Omental fat pad (tissue), 4 donors: ENCODE measurements around the gene KMT2E. TPM values are rescaled to one million over a fixed set of nuclear protein-coding genes. Genes with fewer than 3 reads are reported as not detected.

Source experiments
- ATAC-seq: fragments of 150-250 bp; one replicate; pipeline ENCODE4 v1.9.1; 2016; ENCODE audit warnings: mild to moderate bottlenecking, moderate library complexity; ENCODE audit not compliant: low FRiP score
- DNase-seq: peaks from one replicate; pipeline ENCODE4 v3.0.0-alpha.2; 2019; ENCODE audit warnings: low spot score
- total RNA-seq, 4 donors: library from RNA; depleted of rRNA; stranded (reverse); fragments of >200 nt; gene quantifications; one replicate each; pipeline ENCODE4 v1.1.0, GENCODE V29; 2016
- TF ChIP-seq, protein P1 (sequence below), 3 donors: fragments of 450-650 bp; IDR thresholded peaks; one replicate each; pipeline ENCODE4 v1.5.1; 2016 to 2017; ENCODE audit warnings: antibody characterized with exemption in 3 of 3, mild to moderate bottlenecking in 3 of 3, moderate library complexity in 2 of 3

The KMT2E gene
- total RNA-seq, 4 donors from 2014 or later: 75.3 to 124 (median 101) TPM

DNA sequence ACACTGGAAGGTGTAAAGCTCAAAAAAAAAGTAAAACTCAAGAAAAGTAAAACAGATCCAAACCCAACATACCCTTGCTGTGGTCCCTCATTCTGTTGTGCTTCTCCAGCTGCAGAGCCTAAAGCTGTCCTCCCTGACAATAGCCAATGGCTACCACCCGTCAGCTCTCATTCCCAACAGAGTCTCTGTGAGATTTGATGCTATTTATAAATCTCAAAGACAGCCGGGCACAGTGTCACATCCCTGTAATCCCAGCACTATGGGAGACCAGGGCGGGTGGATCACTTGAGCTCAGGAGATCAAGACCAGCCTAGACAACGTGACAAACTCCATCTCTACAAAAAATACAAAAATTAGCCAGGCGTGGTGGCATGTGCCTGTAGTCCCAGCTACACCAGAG, 116.0 kb downstream of the KMT2E start:
- DNase-seq (no peak), ATAC-seq (no peak)
- TF ChIP-seq, protein P1, sequence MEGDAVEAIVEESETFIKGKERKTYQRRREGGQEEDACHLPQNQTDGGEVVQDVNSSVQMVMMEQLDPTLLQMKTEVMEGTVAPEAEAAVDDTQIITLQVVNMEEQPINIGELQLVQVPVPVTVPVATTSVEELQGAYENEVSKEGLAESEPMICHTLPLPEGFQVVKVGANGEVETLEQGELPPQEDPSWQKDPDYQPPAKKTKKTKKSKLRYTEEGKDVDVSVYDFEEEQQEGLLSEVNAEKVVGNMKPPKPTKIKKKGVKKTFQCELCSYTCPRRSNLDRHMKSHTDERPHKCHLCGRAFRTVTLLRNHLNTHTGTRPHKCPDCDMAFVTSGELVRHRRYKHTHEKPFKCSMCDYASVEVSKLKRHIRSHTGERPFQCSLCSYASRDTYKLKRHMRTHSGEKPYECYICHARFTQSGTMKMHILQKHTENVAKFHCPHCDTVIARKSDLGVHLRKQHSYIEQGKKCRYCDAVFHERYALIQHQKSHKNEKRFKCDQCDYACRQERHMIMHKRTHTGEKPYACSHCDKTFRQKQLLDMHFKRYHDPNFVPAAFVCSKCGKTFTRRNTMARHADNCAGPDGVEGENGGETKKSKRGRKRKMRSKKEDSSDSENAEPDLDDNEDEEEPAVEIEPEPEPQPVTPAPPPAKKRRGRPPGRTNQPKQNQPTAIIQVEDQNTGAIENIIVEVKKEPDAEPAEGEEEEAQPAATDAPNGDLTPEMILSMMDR (IDR thresholded peaks at IDR 0.05): no peak

DNA sequence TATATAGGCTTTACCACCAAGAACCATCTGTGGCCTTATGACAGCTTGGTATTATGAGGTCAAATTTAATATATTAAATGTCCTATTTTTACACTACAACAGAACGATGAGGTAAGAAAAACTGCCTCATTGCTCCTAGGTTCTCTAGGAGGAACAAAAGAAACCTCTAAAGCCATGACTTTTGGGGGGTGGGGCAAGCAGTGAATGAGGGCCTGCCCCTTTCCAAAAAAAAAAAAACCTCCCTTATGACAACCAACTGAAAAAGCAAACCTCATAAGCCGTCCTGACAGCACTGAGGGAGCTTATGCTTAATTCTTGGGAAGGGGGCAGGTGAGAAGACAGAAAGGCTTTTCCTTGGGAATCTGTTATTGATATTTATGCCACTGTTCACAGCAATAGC, 116.6 kb downstream of the KMT2E start:
- DNase-seq: no peak

DNA sequence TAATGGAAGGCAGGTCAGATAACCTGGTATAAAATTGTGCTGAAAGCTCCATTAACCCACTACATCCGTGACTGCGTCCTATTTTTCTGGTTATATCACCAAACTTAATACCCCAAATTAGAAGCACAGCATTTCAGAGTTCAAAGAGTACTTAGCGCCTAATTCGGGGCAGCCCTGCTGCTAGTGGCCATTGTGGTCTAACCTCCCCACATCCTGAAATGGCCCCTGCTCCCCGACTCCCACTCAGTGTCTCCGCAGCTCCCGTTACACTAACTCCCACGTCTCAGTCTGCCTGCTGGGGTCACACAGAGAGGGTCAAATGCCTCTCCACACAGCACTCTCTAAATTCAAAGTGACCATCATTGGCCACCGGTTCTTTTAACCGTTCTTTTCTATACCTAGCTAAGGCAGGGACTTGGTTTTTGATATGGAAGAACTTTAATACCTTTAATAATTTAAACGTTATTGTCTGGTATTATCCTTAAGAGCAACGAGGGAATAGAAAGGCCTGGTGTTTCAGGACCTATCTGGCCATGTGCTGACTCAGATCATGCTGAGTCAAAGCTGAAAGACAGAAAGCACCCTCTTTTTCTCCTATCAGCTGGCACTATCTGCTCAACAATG, 117.1 kb downstream of the KMT2E start:
- ATAC-seq: no peak
- TF ChIP-seq, protein P1 (IDR thresholded peaks at IDR 0.05): no peak
- DNase-seq: no peak

More for the DNA sequence above, 116.6 kb downstream of the KMT2E start:
- TF ChIP-seq, protein P1 (IDR thresholded peaks at IDR 0.05): no peak
- ATAC-seq: no peak

DNA sequence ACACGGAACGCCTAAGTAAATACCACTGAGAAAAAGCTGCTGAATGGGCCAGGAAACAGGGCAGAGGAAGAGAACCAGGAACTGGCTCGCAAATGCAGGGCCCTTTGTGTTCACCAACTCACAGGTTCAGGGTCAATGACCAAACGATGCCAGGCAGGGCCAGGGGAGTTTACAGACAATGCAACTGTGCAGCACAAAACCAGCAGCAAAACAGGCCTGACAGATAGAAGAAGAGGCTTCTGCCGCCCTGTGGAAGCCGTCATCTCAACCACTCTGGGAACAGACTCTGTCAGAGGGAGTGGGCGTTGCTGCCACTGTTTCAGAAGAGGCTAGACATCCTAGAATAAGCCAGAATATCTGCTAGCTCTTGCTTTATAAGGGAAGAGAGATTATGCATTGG, 117.9 kb downstream of the KMT2E start:
- ATAC-seq (no peak), DNase-seq (no peak)
- TF ChIP-seq, protein P1 (IDR thresholded peaks at IDR 0.05): no peak

DNA sequence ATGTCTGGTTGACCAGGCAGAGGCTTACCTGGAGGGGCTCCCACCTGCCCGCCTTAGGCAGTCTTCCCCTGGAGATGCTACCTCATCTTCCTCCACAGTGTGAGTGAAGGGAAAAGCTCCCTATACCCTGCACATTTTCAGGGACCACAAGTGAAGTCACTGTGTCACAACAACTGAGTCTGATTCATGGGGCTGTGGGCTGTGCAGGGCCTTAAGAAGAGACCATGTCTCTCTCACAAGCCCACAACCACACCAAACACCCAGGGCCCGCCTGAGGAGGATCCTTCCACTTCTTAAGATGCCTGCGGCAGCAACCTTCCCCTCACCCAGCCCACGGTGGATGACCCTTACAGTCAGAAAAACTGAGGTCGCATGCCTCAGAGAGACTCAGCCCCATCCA, 118.3 kb downstream of the KMT2E start:
- TF ChIP-seq, protein P1 (IDR thresholded peaks at IDR 0.05): no peak
- ATAC-seq (no peak), DNase-seq (no peak)

DNA sequence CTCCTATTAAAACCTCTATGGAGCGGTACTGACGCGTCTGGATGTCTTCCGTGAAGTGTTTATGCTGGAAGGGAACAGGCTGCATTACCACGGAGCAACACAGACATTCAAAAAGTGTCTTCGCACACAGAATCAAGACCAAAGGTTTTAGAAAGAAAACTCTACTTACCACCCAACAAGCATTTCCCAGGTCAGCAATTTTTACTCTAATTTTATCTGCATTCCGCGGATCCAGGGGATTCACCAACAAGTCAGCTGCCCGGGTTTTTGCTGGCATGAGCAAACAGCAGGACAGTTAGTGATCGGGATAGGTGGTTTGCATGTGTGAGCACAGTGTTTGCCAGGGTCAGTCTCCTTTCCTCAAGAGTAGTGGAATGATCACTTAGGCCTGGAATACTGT, 118.8 kb downstream of the KMT2E start:
- DNase-seq (no peak), ATAC-seq (no peak)
- TF ChIP-seq, protein P1 (IDR thresholded peaks at IDR 0.05): no peak

DNA sequence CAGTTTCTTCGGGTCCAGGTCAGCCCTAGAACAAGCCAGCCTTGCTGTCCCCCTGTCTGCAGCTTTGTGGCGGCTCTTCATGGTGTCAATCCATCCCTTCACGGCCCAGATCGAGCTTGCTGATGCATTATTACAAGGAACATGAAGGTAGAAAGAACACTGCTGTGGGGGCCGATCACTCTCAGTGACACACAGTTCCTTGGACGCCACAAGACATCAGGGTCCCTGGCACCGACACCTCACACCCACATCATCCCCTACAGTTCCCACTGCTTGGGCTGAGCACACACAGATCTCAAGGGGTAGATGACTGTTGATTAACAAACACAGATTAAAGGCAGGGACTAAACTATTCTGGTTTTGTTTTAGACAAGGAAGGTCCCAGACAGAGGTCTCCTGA, 119.4 kb downstream of the KMT2E start:
- DNase-seq: no peak
- ATAC-seq: no peak
- TF ChIP-seq, protein P1 (IDR thresholded peaks at IDR 0.05): no peak
